Prostate gland (tissue), 2 donors: Measurements from ENCODE around the gene FMN1. TPM values are rescaled to one million over a fixed set of nuclear protein-coding genes. Genes with fewer than 3 reads are reported as not detected.
A peak's percentile ranks its signal among the peaks of the same experiment; 100 is the strongest.

Source experiments
- DNase-seq: peaks from one replicate; pipeline ENCODE4 v3.0.0-alpha.2; 2019; ENCODE audit warnings: low spot score
- H3K27ac ChIP-seq, 2 donors: fragments of 200-600 bp; sonication (generic); 2 replicates each; pipeline ENCODE4 v1.5.1; 2017 to 2019
- H3K27me3 ChIP-seq: fragments of 200-600 bp; sonication (generic); replicated peaks from 2 replicates; pipeline ENCODE4 v1.5.1; 2019; ENCODE audit not compliant: insufficient read depth
- H3K36me3 ChIP-seq, 2 donors: fragments of 200-600 bp; sonication (generic); 1 replicate in 1 of 2; 2 replicates in 1 of 2; pipeline versions ENCODE4 v1.5.1 to v1.8.1; 2017 to 2019
- H3K4me1 ChIP-seq: fragments of 200-600 bp; sonication (generic); replicated peaks from 2 replicates; pipeline ENCODE4 v1.5.1; 2019
- H3K4me3 ChIP-seq, 2 donors: fragments of 200-600 bp; sonication (generic); 2 replicates each; pipeline ENCODE4 v1.5.1; 2017 to 2019
- H3K9me3 ChIP-seq: fragments of 200-600 bp; sonication (generic); 2 replicates; pipeline ENCODE4 v1.5.1; 2017
- POLR2A ChIP-seq: fragments of 450-650 bp; IDR thresholded peaks from one replicate; pipeline ENCODE4 v1.6.1; 2016; ENCODE audit warnings: antibody characterized with exemption, mild to moderate bottlenecking
- POLR2AphosphoS5 ChIP-seq: sonication (generic); formaldehyde crosslinking; IDR thresholded peaks from one replicate; pipeline ENCODE4 v1.6.1; 2017; ENCODE audit warnings: antibody characterized with exemption
- WGBS: methylation state at CpG from one replicate; pipeline ENCODE4 v1.1.5; 2018; 5-methylcytosine and 5-hydroxymethylcytosine counted together
- intact Hi-C: fragments of 100-400 bp; cut with DNase I; formaldehyde crosslinking; loops from one replicate; pipeline ENCODE4 v1.14.2; 2022
- total RNA-seq, 2 donors: library from RNA; depleted of rRNA; stranded (reverse); fragments of >200 nt; gene quantifications; one replicate each; pipeline ENCODE4 v1.1.0, GENCODE V29; 2016
- TF ChIP-seq, protein P1 (sequence below), 4 experiments: fragments of 200-600 bp in 2 of 4; fragments of 450-650 bp in 2 of 4; sonication (generic) in 2 of 4; IDR thresholded peaks; 1 replicate in 3 of 4; 2 replicates in 1 of 4; pipeline ENCODE4 v1.5.1; 2016 to 2019; ENCODE audit warnings: antibody characterized with exemption in 4 of 4, mild to moderate bottlenecking in 2 of 4, moderate library complexity in 2 of 4

FMN1 gene
- total RNA-seq, 2 donors from 2014 or later = 7.1 to 32.5 TPM

DNA sequence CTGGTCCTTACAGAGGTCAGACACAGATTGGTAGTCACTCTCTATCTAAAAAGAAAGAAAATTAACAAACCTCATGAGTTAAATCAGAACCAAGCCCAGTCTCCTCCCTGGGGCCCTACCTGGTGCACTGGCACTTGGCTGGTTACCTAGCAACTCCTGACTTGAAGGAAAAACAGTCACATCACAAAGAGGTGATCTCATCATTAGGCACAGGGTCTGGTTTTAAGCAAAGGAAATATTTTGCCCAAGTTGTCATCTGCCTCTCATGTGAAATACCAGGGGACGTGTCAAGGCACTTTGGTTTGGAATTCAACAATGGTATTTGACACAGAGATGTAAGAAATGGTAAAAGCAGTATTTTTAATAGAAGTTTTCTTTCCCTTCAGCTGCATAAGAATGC, 47.7 kb upstream of the FMN1 start:
- H3K27me3 ChIP-seq = no peaks in the 10 kb centered on the region
- H3K27ac ChIP-seq = no peak overlapping the region
- H3K36me3 ChIP-seq = no peaks in the 10 kb centered on the region
- no peaks in the 10 kb centered on the region for H3K4me1 ChIP-seq
- TF ChIP-seq POLR2AphosphoS5 (no peak), POLR2A (no peak)
- TF ChIP-seq, protein P1, sequence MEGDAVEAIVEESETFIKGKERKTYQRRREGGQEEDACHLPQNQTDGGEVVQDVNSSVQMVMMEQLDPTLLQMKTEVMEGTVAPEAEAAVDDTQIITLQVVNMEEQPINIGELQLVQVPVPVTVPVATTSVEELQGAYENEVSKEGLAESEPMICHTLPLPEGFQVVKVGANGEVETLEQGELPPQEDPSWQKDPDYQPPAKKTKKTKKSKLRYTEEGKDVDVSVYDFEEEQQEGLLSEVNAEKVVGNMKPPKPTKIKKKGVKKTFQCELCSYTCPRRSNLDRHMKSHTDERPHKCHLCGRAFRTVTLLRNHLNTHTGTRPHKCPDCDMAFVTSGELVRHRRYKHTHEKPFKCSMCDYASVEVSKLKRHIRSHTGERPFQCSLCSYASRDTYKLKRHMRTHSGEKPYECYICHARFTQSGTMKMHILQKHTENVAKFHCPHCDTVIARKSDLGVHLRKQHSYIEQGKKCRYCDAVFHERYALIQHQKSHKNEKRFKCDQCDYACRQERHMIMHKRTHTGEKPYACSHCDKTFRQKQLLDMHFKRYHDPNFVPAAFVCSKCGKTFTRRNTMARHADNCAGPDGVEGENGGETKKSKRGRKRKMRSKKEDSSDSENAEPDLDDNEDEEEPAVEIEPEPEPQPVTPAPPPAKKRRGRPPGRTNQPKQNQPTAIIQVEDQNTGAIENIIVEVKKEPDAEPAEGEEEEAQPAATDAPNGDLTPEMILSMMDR (IDR thresholded peaks at IDR 0.05) = no peak
- WGBS = 55% methylated on average over 1 of the region's 1 CpG
- no peak for DNase-seq
- intact Hi-C loops = no loop called here
- no peak overlapping the region for H3K4me3 ChIP-seq
- no peaks in the 10 kb centered on the region for H3K9me3 ChIP-seq

DNA sequence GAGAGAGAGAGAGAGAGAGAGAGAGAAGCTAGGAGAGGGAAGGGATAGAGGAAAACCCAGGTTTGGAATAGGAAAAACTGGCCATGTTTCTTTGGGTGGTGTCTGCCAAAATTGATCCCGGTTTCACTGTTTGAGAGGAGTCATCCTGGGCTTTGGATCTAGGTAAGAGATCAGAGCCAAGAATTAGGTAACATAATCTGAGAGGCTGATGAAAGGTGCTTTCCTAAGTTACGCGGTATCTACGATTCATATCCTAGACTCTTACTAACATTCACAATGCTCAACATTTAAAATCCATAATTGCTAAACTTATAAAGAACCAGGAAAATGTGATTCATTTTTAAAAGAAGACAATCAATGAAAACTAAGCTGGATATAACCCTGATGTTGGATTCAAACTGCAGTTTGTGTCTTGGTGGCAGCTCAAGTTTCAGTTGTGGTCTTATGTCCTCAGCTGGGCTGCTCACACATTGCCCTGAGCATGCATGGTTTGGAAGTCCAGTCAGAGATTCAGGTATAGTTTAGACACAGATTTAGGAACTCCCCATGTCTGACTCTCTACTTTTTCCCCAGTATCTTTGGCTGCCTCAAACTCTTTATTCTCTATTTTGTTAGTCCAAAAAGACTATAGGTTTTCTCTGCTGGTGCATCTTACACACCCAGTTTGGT, 42.5 kb upstream of the FMN1 start:
- WGBS = 54% methylated on average over 4 of the region's 4 CpGs
- TF ChIP-seq POLR2AphosphoS5 (no peak), POLR2A (no peak)
- TF ChIP-seq, protein P1 (IDR thresholded peaks at IDR 0.05) = no peak
- no peak for DNase-seq
- Histone ChIP-seq H3K4me1 (peaks cover 3% of the 10 kb centered on the region), H3K27ac (no peak overlapping the region), H3K9me3 (no peaks in the 10 kb centered on the region), H3K27me3 (no peaks in the 10 kb centered on the region), H3K36me3 (no peaks in the 10 kb centered on the region), H3K4me3 (no peak overlapping the region)
- intact Hi-C loops = loop anchor here (10.0 kb wide), 1 partner anchor 468 kb away; no protein-coding TSS in a partner anchor

DNA sequence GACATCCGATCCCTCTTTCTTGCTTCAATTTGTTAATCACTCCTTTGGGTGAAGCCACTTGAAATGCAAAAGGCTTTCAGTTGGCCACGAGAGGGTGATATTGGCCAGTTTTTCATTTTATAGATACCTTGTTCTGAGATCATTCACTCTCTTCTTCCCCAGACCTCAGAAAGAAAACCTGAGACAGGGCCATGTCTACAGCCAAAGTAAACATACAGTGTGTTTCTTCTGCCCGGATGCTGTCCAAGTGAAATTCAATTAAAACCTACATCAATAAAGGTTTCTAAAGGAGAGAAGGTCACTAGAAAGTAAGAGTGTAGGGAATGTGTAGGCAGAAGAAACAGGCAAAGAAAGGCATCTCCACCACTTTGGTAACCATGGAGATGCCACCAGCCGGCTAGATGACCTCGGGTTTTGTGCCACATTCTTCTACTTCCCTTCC, 39.5 kb upstream of the FMN1 start:
- Histone ChIP-seq H3K4me3 (no peak overlapping the region), H3K4me1 (peaks cover 3% of the 10 kb centered on the region), H3K9me3 (no peaks in the 10 kb centered on the region), H3K36me3 (no peaks in the 10 kb centered on the region), H3K27me3 (no peaks in the 10 kb centered on the region), H3K27ac (no peak overlapping the region)
- peak; percentile 84 for TF ChIP-seq POLR2AphosphoS5
- no peak for TF ChIP-seq POLR2A
- TF ChIP-seq, protein P1 (IDR thresholded peaks at IDR 0.05) = peak in 3 of 4 experiments; percentile 51 to 63 (median 63)
- peak; percentile 67 for DNase-seq
- intact Hi-C loops = loop anchor here (10.0 kb wide), 1 partner anchor 471 kb away; no protein-coding TSS in a partner anchor
- 24% methylated on average over 5 of the region's 5 CpGs for WGBS

DNA sequence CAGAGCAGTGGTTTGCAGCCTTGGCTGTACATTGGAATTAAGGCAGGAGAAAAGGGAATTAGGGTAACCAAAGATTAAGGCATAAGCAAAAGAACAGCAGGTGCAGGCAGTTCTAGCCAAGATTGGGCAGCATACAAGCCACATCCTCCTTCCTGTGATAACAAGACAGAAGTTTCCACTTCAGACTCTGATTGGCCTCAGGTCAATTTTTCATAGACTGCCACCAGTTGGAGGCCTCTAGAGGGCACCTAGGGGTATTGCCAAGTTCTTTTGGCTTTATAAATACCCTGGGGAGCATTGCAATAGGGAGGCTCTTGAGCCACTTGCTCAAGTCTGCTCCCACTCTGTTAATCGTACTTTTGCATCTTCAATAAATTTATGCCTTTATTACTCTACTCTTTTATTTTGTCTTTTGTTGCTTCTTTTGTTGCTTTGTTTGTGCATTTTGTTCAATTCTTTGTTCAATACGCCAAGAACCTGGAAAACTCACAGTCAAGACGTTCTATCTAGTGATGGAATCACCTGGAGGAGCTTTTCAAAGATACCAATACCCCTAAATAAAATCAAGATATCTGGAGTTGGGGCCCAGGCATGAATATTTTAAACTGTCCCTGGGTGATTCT, 32.2 kb upstream of the FMN1 start:
- no peaks in the 10 kb centered on the region for H3K4me1 ChIP-seq
- no peaks in the 10 kb centered on the region for H3K36me3 ChIP-seq
- DNase-seq = peak; percentile 7
- no peaks in the 10 kb centered on the region for H3K9me3 ChIP-seq
- H3K27me3 ChIP-seq = no peaks in the 10 kb centered on the region
- H3K27ac ChIP-seq = no peak overlapping the region
- H3K4me3 ChIP-seq = no peak overlapping the region
- TF ChIP-seq, protein P1 (IDR thresholded peaks at IDR 0.05) = peak in 1 of 4 experiments; percentile 14
- no peak for TF ChIP-seq POLR2A
- intact Hi-C loops = no loop called here
- 77% methylated on average over 3 of the region's 3 CpGs for WGBS

DNA sequence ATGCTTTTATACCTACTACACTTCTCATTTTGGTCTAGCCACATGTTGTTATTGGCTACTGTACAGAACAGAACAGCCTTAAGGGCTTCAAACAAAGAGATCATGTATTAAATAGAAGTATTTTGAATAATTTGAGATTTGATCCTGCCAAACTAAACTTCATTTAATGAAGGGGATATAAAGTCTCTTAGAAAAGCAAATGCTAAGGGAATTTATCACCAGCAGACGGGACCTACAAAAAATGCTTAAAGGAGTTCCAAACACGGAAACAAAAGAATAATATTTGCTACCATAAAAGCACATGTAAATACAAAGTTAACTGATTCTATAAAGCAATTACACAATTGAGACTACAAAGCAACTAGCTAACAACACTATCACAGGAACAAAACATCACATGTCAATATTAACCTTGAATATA, 23.6 kb upstream of the FMN1 start:
- Histone ChIP-seq H3K27ac (no peak overlapping the region), H3K4me1 (no peaks in the 10 kb centered on the region), H3K36me3 (no peaks in the 10 kb centered on the region), H3K4me3 (no peak overlapping the region), H3K27me3 (no peaks in the 10 kb centered on the region), H3K9me3 (no peaks in the 10 kb centered on the region)
- intact Hi-C loops = no loop called here
- 33% methylated on average over 2 of the region's 2 CpGs for WGBS
- no peak for DNase-seq
- TF ChIP-seq POLR2A = no peak
- TF ChIP-seq, protein P1 (IDR thresholded peaks at IDR 0.05) = no peak
- TF ChIP-seq POLR2AphosphoS5 = peak; percentile 64
